Left lung (tissue), 14 donors: ENCODE data around the gene CD3D. TPM values are rescaled to one million over a fixed set of nuclear protein-coding genes. Genes with fewer than 3 reads are reported as not detected.

Experiments used
- ATAC-seq: fragments of 200-7000 bp; cut with Tn5 transposase; one replicate; pipeline ENCODE4 v1.9.1; 2020; ENCODE audit warnings: moderate library complexity
- DNase-seq, 4 donors: peaks; one replicate each; pipeline ENCODE4 v3.0.0-alpha.2; 2013 to 2020
- H3K27ac ChIP-seq, 2 donors: fragments of 200-600 bp; sonication (generic) in 1 of 2; one replicate each; pipeline versions ENCODE4 v1.5.0 to v1.8.0; 2020 to 2021
- H3K27me3 ChIP-seq, 2 donors: fragments of 200-600 bp; sonication (generic) in 1 of 2; one replicate each; pipeline versions ENCODE4 v1.5.0 to v1.8.0; 2020 to 2021
- H3K36me3 ChIP-seq, 2 donors: fragments of 200-600 bp; sonication (generic) in 1 of 2; one replicate each; pipeline versions ENCODE4 v1.5.0 to v1.8.0; 2020 to 2021
- H3K4me1 ChIP-seq, 2 donors: fragments of 200-600 bp; one replicate each; pipeline ENCODE4 v1.8.0; 2021
- H3K4me3 ChIP-seq, 2 donors: fragments of 200-600 bp; sonication (generic) in 1 of 2; one replicate each; pipeline versions ENCODE4 v1.5.0 to v1.8.0; 2020 to 2021; ENCODE audit warnings: mild to moderate bottlenecking in 1 of 2
- H3K9me3 ChIP-seq, 2 donors: fragments of 200-600 bp; sonication (generic) in 1 of 2; one replicate each; pipeline versions ENCODE4 v1.5.0 to v1.8.0; 2020 to 2021
- intact Hi-C, 2 donors: fragments of 100-400 bp; cut with DNase I; formaldehyde crosslinking; loops; one replicate each; pipeline versions ENCODE4 v1.11.2 to v1.14.2; 2022
- long read RNA-seq, 12 donors: library from polyadenylated mRNA in 2 of 12; unstranded in 2 of 12; transcript quantifications; one replicate each; pipeline ENCODE4 v2.0.0 and lab custom pipeline, GENCODE V29; 2019 to 2026
- polyA plus RNA-seq, 6 donors: library from polyadenylated mRNA; unstranded; fragments of 120-200 nt; gene quantifications; one replicate each; pipeline ENCODE4 v1.2.1, GENCODE V29; 2013; ENCODE audit not compliant: insufficient read length in 6 of 6
- total RNA-seq, 2 donors: library from RNA; stranded (reverse); fragmentation: NEBNext Ultra II Directional; extraction: Animal tissue kit (Norgen Biotek cat#: 25700); gene quantifications; one replicate each; pipeline ENCODE4 v1.2.1, GENCODE V29; 2021
- TF ChIP-seq, protein P1 (sequence below), 2 donors: fragments of 200-600 bp; sonication (generic) in 1 of 2; IDR thresholded peaks; one replicate each; pipeline versions ENCODE4 v1.5.0 to v1.8.0; 2021; ENCODE audit warnings: antibody characterized with exemption in 2 of 2
- donor health status: DM: no; HTN: yes; CAD: no.
- donor health status: DM: no; HTN: no; CAD: no.

The CD3D gene
- total RNA-seq (1 to 10 TPM; 3.3 to 7.0 TPM), polyA plus RNA-seq (1 to 10 TPM in 5 of 6 donors, under 1 TPM in 1; 0.54 to 1.7 (median 1.5) TPM)
- long read RNA-seq, donor 1, partial matches to known transcripts, result 0 of 4 reads
- long read RNA-seq, donor 1, other reads (novel, unspliced or antisense), result 0 of 4 reads
- long read RNA-seq, donor 2, partial matches to known transcripts, result 0 of 2 reads
- long read RNA-seq, donor 2, other reads (novel, unspliced or antisense), result 0 of 2 reads
- long read RNA-seq, donor 3, result 0 reads
- long read RNA-seq, donor 4, partial matches to known transcripts, result 0 of 1 reads
- long read RNA-seq, donor 4, other reads (novel, unspliced or antisense), result 0 of 1 reads
- long read RNA-seq, donor 5, partial matches to known transcripts, result 0 of 1 reads
- long read RNA-seq, donor 5, other reads (novel, unspliced or antisense), result 0 of 1 reads
- long read RNA-seq, donor 6, partial matches to known transcripts, result 0 of 3 reads
- long read RNA-seq, donor 6, other reads (novel, unspliced or antisense), result 0 of 3 reads
- long read RNA-seq, donor 7, result 0 reads
- long read RNA-seq, donor 8, partial matches to known transcripts, result 0 of 2 reads
- long read RNA-seq, donor 8, other reads (novel, unspliced or antisense), result 0 of 2 reads
- long read RNA-seq, donor 9, result 0 reads
- long read RNA-seq, donor 10, transcript CD3D-201 (5 exons, 861 nt), result major isoform, 5 of 5 reads
- long read RNA-seq, donor 10, partial matches to known transcripts, result 0 of 5 reads
- long read RNA-seq, donor 10, other reads (novel, unspliced or antisense), result 0 of 5 reads
- long read RNA-seq, donor 11, result 0 reads
- long read RNA-seq, donor 12, partial matches to known transcripts, result 0 of 2 reads
- long read RNA-seq, donor 12, other reads (novel, unspliced or antisense), result 0 of 2 reads

- Histone ChIP-seq H3K27ac (no peak within 1 kb of the TSS), H3K4me3 (peak within 1 kb of the TSS in 1 of 2 donors; percentile 22)
- ATAC-seq, result no peak
Observed at GRCh38 chr11:118342503-118343161, at the start of gene CD3D. CD3D (minus strand) TSS chr11:118342705; CDS start chr11:118342607, 98 bp downstream.

GRCh38 chr11:118383657-118384056 lies 41.2 kb upstream of the CD3D start:
- Histone ChIP-seq H3K4me3 (no peak overlapping the region), H3K27ac (no peak overlapping the region), H3K4me1 (no peaks in the 10 kb centered on the region), H3K9me3 (no peaks in the 10 kb centered on the region), H3K36me3 (peaks cover 5 to 98% of the 10 kb centered on the region in 2 donors), H3K27me3 (no peaks in the 10 kb centered on the region)
- TF ChIP-seq, protein P1, sequence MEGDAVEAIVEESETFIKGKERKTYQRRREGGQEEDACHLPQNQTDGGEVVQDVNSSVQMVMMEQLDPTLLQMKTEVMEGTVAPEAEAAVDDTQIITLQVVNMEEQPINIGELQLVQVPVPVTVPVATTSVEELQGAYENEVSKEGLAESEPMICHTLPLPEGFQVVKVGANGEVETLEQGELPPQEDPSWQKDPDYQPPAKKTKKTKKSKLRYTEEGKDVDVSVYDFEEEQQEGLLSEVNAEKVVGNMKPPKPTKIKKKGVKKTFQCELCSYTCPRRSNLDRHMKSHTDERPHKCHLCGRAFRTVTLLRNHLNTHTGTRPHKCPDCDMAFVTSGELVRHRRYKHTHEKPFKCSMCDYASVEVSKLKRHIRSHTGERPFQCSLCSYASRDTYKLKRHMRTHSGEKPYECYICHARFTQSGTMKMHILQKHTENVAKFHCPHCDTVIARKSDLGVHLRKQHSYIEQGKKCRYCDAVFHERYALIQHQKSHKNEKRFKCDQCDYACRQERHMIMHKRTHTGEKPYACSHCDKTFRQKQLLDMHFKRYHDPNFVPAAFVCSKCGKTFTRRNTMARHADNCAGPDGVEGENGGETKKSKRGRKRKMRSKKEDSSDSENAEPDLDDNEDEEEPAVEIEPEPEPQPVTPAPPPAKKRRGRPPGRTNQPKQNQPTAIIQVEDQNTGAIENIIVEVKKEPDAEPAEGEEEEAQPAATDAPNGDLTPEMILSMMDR (IDR thresholded peaks at IDR 0.05), result no peak
- intact Hi-C loops, result no loop called here
- DNase-seq, result no peak
- ATAC-seq, result no peak

More at GRCh38 chr11:118342503-118343161, at the start of gene CD3D:
- intact Hi-C loops, result loop anchor here in 1 of 2 donors (10.0 kb wide), 1 partner anchor 48 kb away; no protein-coding TSS in a partner anchor
- TF ChIP-seq, protein P1 (IDR thresholded peaks at IDR 0.05), result no peak
- Histone ChIP-seq H3K4me1 (no peaks in the 10 kb centered on the region), H3K9me3 (no peaks in the 10 kb centered on the region), H3K27me3 (no peaks in the 10 kb centered on the region), H3K36me3 (no peaks in the 10 kb centered on the region)
- no peak for DNase-seq

DNA sequence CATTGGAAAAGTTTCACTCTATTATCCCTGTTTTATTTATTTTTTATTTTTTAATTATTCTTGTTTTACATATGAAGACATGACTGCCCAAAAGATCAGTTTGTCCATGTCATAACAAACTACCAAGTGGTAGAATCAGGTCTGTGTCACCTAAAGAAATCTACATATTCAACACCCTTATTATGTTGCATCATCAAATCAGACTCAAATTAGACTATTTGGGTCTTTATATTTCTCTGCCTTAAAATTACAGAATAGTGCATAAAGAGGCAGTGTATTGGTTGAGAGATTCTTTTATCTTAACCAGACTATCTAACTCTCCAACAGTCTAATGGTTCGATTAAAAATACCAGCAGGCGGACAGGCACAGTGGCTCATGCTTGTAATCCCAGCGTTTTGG lies 40.4 kb upstream of the CD3D start:
- TF ChIP-seq, protein P1 (IDR thresholded peaks at IDR 0.05), result no peak
- no peak for DNase-seq
- intact Hi-C loops, result no loop called here

DNA sequence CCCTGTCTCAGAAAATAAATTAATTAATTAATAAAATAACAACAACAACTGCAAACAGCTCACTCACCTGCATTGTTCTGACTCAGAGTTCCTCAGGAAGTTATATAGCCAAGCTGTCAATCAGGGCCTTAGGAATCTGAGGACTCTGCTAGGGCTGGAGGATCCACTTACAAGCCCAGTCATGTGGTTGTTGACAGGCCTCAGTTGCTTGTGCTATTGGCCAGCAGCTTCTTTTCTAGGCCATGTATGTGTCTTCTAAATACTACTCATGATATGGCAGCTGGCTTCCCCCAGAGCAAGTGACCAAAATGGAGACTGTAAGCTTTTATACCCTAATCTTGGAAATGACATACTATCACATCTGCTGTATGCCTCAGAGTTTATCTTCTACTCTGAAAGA lies 38.1 kb upstream of the CD3D start:
- TF ChIP-seq, protein P1 (IDR thresholded peaks at IDR 0.05), result no peak
- H3K27ac ChIP-seq, result no peak overlapping the region
- ATAC-seq (no peak), DNase-seq (no peak)
- no peaks in the 10 kb centered on the region for H3K9me3 ChIP-seq
- H3K27me3 ChIP-seq, result no peaks in the 10 kb centered on the region
- H3K36me3 ChIP-seq, result peaks cover 5 to 98% of the 10 kb centered on the region in 2 donors
- no peak overlapping the region for H3K4me3 ChIP-seq
- no peaks in the 10 kb centered on the region for H3K4me1 ChIP-seq
- intact Hi-C loops, result no loop called here

More for the DNA sequence above, 40.4 kb upstream of the CD3D start:
- Histone ChIP-seq H3K27ac (no peak overlapping the region), H3K4me3 (no peak overlapping the region), H3K4me1 (no peaks in the 10 kb centered on the region), H3K27me3 (no peaks in the 10 kb centered on the region), H3K36me3 (peaks cover 5 to 98% of the 10 kb centered on the region in 2 donors), H3K9me3 (no peaks in the 10 kb centered on the region)
- ATAC-seq, result no peak
